NCI-H1694 treated with DMSO at 0.1 percent for 48 hours (cell line): ENCODE measurements around the gene OS9.

ENCODE experiments used
- DNase-seq: peaks from one replicate; lab custom pipeline; 2025; lab: John Stamatoyannopoulos, UW

Gene OS9

DNA sequence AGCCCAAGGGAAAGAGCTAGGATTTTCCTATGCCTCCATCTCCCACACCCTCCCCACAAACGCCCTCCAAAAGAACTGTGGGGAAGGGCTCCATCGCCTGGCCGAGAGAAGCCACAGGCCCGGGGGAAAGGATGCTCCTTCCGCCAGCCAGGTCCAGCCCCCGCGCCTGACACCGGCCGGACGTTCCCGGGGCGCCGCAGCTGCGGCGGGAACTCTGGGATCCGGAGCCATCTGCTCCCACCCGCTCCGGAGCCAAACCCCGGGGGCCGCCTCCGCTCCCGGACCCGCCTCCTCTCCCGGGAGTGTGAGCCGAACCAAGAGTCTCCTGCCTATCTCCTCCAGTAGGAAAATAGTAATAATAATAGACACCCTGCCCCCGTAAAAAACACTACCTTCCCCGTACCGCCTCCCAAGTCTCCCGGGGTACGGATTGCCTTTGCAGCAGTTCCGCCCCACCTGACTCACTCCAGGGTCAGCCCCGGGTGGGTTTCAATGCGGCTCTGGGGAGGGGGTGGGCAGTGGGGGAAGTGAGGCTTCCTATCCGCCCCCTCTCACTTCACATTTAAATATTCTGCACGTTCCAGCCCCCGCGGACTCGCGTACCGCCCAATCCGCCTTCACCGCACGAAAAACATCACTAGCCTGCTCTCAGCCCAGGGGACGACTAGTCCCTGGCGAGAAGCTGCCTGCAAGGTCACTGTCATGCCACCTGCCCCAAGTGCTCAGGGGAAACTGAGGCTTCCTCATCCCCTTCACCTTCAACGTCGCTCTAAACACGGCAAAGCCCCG lies 42.2 kb downstream of the OS9 start:
- DNase-seq = no peak

DNA sequence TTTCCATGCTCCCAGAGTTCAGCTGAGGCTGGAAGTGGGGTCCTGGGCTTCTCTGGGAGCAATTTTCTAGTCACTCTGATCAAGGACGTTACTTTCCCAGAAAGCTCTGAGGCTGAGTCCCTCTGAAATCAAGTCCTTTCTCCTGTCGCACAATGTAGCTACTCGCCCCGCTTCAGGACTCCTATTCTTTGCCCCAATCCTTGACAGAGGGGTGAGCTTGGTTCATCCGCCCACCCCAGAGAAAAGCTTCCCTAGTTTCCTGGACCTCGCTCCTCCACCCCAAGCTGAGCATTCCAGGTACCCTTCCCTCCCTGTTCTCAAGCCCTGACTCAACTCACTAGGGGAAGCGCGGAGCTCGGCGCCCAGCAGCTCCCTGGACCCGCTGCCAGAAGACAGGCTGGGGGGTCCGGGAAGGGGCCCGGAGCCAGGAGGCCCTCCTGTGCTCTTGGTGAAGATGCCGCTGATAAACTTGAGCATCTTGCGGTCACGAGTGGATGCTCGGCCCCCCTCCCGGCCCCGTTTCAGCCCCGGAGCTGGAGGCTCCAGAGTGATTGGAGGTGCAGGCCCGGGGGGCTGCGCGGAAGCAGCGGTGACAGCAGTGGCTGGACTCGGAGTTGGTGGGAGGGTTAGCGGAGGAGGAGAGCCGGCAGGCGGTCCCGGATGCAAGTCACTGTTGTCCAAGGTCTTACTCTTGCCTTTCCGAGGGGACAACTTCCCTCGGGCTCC lies 43.0 kb downstream of the OS9 start:
- no peak for DNase-seq

DNA sequence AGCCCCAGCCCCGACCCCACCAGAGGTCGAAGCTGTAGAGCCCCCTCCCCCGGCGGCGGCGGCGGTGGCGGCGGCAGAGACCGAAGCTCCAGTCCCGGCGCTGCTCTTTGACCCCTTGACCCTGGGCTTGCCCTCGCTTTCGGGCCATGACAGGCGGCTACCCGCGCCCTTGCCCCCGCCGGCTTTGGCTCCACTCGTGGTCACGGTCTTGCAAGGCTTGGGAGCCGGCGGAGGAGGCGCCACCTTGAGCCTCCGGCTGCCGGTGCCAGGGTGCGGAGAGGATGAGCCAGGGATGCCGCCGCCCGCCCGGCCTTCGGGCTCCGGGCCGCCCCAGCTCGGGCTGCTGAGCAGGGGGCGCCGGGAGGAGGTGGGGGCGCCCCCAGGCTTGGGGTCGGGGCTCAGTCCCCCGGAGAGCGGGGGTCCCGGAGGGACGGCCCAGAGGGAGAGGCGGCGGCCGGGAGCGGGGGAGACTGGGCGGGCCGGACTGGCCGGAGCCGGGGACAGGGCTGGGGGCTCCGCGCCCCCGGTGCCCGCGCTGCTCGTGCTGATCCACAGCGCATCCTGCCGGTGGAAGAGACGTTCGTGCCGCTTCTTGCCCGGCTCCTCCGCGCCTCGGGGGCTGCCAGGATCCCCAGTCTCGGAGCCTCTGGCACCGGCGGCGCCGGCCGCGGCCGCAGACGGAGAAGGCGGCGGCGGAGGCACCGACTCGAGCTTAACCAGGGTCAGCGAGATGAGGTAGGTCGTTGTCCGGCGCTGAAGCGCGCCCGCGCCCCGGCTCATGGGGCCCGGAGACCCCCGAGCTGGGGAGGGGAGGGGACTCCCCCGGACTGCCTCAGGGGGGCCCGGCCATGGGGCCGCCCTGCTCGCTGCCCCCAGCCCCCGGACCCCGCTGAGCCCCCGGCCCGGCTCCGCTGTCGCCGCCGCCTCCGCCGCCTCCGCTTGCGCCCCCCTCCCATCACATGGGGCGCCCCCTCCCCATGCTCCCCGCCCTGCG lies 43.8 kb downstream of the OS9 start:
- DNase-seq = no peak

DNA sequence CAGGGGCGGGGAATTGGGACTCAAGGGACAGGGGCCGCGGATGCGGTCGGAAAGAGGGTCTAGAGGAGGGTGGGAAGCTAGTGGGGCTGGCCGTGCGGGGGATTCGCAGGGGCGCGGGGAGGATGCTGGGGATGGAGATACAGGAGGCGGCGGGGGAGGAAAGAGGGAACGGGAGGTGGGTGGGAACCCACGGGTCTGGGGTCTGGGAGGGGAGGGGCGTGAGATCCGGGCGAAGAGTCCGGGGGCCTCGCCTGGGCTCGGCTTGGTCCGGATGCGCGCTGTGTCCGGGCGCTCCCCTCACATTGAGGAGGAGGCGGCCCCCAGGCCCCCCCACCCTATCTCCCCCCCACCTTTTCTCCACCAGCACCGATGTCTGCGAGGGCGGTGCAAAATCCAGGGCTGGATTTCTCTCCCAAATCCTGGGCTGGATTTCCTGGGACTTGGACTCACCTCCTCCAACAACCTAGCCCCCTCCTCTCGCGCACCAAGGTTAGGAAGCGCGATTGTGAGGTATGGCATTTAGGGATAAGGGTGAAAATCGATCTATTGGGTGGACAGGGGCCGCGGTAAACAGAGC lies 44.8 kb downstream of the OS9 start, which contains the start of gene AGAP2:
AGAP2 (minus strand) TSS at position 82 of the 577 bp plus-strand sequence. CDS start 496 bp downstream, outside the sequence.
- DNase-seq = peak; percentile 39

DNA sequence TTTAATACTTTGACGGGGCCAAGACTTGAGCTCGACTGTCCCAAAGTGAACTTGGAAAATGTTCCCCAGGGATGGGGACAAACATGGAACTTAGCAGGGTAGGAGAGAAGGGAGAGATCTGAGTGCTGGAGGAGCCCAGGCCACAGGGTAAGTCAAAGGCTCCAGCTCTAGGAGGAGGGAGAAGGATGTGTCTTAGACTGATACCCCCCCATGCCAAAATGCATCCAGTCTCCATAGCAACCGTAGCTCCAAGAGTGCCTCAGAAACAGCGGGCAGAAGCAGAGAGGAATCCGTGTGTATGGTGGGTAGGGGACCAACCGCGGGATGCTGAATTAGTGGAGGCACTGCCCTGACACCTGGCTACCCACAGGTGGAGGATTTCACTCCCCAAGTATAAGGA lies 45.5 kb downstream of the OS9 start:
- no peak for DNase-seq

DNA sequence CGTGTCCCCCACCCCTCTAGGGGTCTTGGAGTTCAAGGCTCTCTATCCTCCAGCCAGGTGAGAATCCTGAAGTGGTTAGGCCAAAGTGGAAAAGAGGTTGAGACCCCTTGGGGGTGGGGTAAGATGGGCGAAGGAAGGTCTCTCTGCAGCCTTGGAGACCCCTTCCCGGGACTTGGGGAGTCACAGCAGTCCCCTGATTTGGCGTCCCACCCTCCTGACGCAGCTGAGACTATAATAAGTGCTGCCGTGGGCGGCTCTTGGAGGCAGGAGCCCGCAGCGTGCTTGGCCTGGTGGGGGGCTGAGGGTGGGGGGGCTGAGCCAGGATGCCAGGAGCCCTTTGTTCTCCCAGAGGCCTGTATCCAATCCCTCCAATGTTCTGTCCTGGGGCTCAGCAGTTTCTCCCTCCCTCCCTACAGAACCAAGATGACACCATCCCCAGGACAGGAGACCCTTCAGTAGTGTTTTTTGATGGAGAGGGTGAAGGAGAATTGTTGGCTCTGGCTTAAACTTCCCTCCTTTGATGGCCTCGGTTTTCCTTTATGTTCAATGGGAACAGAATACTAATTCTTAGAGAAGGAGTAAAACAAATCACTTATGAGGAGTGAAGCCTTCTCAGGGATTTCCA lies 46.1 kb downstream of the OS9 start:
- no peak for DNase-seq

DNA sequence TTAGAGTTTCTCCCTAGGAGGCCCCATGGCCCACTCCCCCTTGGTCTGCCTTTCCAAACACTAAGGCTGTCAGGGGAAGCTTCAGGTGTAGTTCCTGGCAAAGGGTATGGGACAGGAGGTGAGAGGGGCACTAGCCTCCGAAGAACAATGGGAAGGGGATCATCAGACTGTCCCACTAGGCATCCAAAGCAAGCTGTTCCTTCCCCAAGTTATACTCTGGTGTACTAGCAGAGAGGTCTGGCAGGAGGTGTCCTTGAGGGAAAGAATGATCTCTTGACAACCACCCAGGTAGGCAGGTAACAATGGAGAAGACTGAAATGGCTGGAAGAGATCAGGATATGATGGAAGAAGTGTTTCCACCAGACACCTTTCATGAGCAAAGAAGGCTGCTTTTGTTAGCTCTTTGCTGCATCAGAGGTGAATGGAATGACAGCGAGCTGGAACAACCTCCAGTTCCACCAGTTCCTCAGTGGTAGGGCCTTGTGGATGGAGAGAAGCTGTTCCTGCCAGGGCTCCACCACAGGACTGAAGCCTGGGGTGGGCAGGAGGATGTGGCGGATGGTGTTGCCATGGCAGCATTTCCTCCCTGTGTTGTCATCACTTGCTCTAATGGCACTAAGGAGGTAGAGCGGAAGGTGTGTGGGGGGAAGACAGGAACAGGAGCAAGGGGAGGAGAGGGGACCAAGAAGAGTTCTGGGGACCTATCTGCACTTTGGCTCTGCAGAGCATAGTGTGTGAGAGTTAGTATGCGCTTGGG lies 46.9 kb downstream of the OS9 start:
- no peak for DNase-seq

DNA sequence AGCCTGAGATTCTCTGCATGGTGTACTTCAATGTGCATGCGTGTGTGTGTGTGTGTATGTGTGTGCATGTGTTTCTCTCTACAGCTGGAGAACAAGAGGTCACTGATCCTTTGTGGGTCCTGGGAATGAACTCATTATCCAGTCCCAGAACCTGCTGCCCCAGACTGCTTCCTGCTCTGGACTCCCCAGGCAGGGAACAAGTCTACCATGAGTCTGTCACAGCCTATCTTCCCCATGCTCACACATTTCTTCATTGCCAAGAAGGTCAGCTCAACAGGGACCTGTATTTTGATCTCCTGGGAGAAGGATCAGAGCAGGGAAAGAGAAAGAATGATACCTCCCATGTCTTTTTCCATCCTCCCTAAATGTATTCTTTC lies 47.5 kb downstream of the OS9 start:
- DNase-seq = no peak

DNA sequence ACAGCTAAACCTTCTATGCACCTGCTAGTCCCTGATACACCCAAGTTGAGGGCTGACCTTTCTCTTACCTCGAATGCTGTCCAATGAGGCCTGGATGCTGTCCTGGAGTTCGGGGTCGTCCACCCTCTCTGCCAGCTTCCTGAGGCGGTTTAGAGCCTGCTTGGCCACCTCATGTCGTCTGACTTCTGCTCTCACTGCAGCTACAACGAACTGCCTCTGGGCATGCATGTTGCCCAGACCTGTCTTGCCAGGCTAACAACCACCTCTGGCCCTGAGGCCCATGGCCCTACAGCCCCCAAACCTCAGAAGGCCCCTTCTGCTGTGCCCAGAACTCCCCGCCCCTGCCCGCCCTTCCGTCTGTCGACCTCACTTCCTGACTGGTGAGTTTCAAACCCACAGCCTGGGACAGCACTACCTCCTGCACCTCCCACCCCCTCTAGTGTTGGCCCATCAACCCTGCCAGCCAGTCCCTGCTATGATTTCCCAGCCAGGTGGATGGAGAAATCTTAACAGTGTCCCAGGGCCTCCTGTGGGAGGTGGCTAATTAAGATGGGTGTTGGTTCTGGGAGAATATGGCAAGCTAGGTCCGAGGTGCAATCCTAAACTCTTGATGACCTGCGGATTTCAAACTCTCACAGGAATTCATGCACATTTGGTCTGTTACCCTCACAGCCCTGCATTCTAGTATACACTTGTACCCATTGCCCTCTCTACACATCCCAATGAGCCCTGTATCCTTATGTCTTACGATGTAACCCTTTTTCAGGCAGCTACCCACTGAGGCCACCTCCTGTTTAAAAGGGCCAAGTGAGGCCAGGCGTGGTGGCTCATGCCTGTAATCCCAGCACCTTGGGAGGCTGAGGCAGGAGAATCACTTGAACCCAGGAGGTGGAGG lies 48.2 kb downstream of the OS9 start:
- DNase-seq = no peak

DNA sequence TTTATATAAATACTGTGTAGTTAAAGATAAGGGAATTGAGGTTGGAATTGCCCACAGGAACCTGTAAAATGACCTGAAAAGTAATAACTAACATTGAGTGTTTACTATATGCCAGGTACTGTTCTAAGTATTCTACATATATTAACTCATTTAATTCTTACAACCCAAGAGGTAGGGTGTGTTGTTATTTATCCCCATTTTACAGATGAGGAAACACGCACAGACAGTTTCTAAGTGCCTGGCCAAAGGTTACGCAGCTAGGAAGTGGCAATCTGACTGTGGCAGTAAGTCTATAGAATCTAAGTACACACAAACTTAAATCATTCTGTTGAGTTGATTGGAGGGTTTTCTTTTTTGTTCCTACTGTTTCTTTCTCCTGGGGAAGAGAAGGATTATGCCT lies 49.8 kb downstream of the OS9 start:
- DNase-seq = no peak

DNA sequence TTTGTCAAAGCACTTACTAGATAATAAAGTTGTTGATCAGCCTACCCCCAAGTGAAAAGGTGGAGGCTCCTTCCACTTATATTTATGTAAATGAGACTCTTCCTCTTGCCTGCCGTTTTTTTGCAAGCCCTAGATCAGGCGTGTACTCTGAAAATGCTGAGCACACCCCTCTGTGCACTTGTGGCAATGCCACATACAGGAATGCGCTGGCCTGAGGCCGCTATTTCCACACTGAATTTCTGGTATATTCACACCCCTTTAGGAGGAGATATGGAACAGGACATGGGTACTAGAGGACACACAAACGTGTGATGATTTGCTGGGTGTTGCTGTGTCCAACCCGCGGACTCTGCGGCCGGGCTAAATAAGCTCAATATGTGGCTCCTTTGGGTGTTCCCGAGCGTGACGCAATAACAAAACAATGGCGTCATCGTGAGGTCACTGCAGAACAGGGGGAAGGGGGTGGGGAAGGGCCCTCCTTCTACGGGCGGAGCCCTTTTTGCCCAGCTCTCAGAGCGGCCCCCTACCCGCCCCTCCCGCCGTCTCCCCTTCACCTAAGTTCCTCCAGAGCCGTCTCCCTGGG lies 50.4 kb downstream of the OS9 start:
- no peak for DNase-seq

DNA sequence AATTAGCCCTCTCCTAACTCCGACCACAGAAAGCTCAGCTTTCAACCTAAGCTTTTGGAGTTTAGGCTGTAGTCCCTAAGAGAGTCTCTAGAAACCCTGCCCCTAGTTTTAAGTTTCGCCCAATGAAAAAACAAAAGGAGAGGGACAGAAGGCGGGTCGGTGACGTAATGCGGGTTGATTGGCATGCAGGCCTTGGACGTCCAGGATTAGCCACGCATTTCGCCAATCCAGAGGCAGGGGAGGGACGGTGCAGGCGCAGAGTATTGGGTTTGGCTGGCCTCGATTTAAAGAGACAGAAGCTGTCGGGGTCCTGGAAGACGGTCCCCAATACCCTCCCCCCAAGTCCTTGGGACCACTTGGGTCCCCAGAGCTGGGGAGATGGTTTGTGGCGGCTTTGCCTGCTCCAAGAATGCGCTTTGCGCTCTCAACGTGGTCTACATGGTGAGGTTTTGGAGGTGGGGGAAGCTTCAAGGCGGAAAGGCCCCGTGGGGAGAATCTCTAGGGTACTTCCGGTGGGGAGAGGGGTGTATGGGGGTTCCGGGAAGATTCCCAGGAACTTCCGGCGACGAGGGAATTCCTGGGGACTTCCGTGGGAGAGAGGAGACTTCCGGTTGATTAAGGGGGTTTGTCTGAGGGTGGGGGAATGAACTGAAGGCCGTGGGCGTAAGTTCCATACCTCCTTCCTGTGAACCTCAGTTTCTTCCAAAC lies 51.0 kb downstream of the OS9 start, which contains the start of gene TSPAN31:
TSPAN31 (plus strand) TSS at position 263 of the 708 bp plus-strand sequence; CDS start at position 379, 116 bp downstream.
- DNase-seq = peak; percentile 93

DNA sequence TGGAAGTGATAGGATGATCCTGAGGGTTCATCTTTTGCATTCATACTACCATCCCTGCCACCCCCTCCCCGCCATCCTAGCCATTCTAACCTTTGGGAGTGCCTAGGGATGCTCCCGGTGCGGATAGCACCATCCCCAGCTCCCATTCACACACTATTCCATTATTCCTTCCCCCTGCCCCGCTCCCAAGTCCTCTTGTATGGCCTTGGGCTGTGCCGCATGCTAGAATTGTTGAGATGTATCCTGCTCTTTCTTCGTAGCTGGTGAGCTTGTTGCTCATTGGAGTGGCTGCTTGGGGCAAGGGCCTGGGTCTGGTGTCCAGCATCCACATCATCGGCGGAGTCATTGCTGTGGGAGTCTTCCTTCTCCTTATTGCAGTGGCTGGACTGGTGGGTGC lies 51.6 kb downstream of the OS9 start:
- no peak for DNase-seq

DNA sequence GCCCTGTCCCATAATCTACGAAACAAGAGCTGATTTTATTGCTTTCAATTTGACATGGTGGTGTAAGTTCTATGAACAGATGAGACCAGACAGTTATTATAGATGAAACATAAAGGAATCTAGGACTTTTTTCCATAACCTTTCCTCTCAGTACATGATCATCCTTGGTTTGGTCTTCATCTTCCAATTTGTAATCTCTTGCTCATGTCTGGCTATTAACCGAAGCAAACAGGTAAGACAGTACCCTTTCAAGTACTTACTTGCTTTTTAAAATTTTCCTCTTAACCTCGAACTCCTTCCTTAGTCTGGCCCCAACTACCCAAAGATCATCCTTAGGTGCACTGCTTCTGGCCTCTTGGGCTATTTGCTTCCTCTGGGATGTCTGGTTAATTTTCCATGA lies 52.1 kb downstream of the OS9 start:
- DNase-seq = no peak

DNA sequence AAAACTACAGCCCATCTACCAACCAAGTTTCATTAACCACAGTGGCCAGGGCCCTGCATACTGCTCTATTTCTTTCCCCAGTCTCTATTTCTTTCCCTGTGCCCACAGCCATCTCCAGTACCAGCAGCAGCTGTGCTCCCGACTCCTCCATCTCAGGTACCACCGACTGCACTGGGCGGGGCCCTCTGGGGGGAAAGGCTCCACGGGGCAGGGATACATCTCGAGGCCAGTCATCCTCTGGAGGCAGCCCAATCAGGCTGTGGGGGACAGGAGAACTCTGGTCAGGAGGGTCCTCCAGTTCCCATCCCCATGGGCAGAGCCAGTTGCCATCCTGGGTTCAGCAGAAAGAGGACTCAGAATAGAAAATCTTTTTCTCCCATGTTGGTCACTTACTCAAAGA lies 55.1 kb downstream of the OS9 start:
- DNase-seq = no peak

DNA sequence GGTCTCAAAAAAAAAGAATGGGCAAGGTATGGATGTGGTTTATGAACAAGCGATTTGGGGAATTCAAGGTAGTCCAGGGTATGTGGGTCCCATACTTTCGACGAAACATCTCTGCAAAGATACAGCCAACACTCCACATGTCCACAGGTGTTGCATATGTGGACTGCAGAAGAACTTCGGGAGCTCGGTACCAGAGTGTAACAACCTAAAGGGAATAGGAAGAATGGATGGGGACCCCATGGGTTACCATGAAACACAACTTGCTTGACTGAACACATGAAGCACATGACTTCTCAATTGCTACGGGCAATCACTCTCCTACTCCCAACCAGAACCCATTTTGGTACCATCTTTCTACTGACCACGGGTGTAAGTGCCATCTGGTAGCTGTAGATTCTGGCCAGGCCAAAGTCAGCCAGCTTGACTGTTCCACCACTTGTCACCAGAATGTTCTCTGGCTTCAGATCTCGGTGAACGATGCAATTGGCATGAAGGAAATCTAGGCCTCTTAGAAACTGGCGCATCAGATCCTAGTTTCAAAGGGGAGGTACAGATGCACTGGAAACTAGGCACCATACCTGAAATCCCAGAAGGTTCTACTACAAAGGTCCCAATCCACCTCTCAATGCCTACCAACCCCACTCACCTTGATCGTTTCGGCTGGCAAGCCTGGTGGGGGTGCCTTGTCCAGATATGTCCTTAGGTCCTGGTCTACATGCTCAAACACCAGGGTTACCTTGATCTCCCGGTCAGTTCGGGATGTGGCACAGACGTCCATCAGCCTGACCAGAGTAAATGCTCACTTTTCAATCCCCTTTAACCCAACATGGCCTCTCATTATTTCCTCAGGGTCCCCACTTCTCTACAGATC lies 56.9 kb downstream of the OS9 start:
- DNase-seq = no peak

DNA sequence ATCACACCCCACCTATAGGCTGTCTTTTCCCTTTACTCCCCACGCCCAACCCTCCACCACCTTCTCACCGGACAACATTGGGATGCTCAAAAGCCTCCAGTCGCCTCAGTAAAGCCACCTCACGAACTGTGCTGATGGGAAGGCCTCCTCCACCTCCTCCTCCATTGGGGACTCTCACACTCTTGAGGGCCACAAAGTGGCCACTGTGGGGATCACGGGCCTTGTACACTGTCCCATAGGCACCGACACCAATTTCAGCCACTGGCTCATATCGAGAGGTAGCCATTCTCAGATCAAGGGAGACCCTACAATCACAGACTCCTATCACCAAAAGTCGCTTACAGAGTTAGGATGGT lies 57.5 kb downstream of the OS9 start:
- DNase-seq = no peak
